Measurements from ENCODE around the gene THSD4. TPM values are rescaled to one million over a fixed set of nuclear protein-coding genes. Genes with fewer than 3 reads are reported as not detected.

Gene THSD4
- polyA plus RNA-seq, 1 experiment: 45.8 TPM

- ChIA-PET CTCF (interaction anchor here (1.0 to 4.8 kb wide), 3 partner anchors 60 to 353 kb away, joined by 3 to 75 read pairs (median 7); no protein-coding TSS in a partner anchor), POLR2A (no interaction called here)
- no peak overlapping the region for H3K4me3 ChIP-seq (ENCODE audit: low read depth, low read length)
- H3K27ac ChIP-seq (ENCODE audit: low read depth, low read length): no peak overlapping the region
- no peaks in the 10 kb centered on the region for H3K27me3 ChIP-seq (ENCODE audit: control insufficient read depth, insufficient read depth, low read length)
- H3K9me3 ChIP-seq (ENCODE audit: control insufficient read depth, insufficient read depth, low read length): no peaks in the 10 kb centered on the region; the same call in 1 of the 2 replicates
- DNase-seq (ENCODE audit: low read depth, low spot score): no peak
- TF ChIP-seq CTCF (IDR thresholded peaks at IDR 0.05; ENCODE audit: low read depth, low read length): no peak
Observed at GRCh38 chr15:71804226-71804625, 689.0 kb downstream of the THSD4 start.

GRCh38 chr15:71804695-71805470 lies 689.6 kb downstream of the THSD4 start:
- POLR2A ChIA-PET: no interaction called here
- CTCF ChIA-PET: interaction anchor here (0.7 to 4.8 kb wide), 5 partner anchors 52 to 352 kb away, joined by 3 to 75 read pairs (median 4); no protein-coding TSS in a partner anchor
- DNase-seq (ENCODE audit: low read depth, low spot score): no peak

GRCh38 chr15:71806452-71806931 lies 691.2 kb downstream of the THSD4 start:
- peaks cover 3% of the 10 kb centered on the region; the same call in 1 of the 2 replicates for H3K9me3 ChIP-seq (ENCODE audit: control insufficient read depth, insufficient read depth, low read length)
- DNase-seq (ENCODE audit: low read depth, low spot score): no peak
- H3K4me3 ChIP-seq (ENCODE audit: low read depth, low read length): no peak overlapping the region
- CTCF ChIA-PET: interaction anchor here (1.5 kb wide), 1 partner anchor 26 kb away, joined by 7 read pairs; no protein-coding TSS in a partner anchor
- H3K27ac ChIP-seq (ENCODE audit: low read depth, low read length): peak overlapping the region; percentile 31
- POLR2A ChIA-PET: no interaction called here
- no peak for TF ChIP-seq CTCF (IDR thresholded peaks at IDR 0.05; ENCODE audit: low read depth, low read length)
- H3K27me3 ChIP-seq (ENCODE audit: control insufficient read depth, insufficient read depth, low read length): no peaks in the 10 kb centered on the region

More at GRCh38 chr15:71804695-71805470, 689.6 kb downstream of the THSD4 start:
- no peak for TF ChIP-seq CTCF (IDR thresholded peaks at IDR 0.05; ENCODE audit: low read depth, low read length)
- no peak overlapping the region for H3K27ac ChIP-seq (ENCODE audit: low read depth, low read length)
- H3K9me3 ChIP-seq (ENCODE audit: control insufficient read depth, insufficient read depth, low read length): no peaks in the 10 kb centered on the region; the same call in 1 of the 2 replicates
- H3K27me3 ChIP-seq (ENCODE audit: control insufficient read depth, insufficient read depth, low read length): no peaks in the 10 kb centered on the region
- no peak overlapping the region for H3K4me3 ChIP-seq (ENCODE audit: low read depth, low read length)

DNA sequence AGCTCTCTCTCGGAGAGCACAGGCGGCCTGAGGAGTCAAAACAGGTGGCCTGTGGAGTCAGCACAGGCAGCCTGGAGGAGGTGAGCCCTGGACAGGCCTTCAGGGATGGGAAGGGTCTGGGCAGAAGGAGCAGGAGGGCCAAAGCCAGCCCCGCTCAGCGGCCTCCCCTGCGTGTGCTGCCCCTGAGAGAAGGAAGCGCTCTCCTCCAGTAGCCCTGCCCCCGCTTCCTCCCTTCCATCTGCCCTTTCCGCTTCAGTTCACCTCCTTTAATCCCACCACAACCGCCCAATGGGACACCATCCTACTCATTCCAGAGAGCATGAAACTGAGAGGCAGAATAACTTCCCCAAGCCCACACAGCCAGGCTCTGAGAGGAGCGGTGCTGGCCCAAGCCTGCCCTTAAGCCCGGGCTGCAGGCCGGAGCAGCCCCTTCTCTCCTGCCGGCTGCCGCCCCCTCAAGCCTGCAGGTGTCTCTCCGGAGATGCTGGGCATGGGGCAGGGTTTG lies 691.9 kb downstream of the THSD4 start:
- no peak overlapping the region for H3K27ac ChIP-seq (ENCODE audit: low read depth, low read length)
- peaks cover 6% of the 10 kb centered on the region; the same call in 1 of the 2 replicates for H3K9me3 ChIP-seq (ENCODE audit: control insufficient read depth, insufficient read depth, low read length)
- CTCF ChIA-PET: interaction anchor here (0.8 to 1.5 kb wide), 3 partner anchors 26 to 349 kb away, joined by 3 to 7 read pairs (median 7); no protein-coding TSS in a partner anchor
- POLR2A ChIA-PET: no interaction called here
- no peak for TF ChIP-seq CTCF (IDR thresholded peaks at IDR 0.05; ENCODE audit: low read depth, low read length)
- no peaks in the 10 kb centered on the region for H3K27me3 ChIP-seq (ENCODE audit: control insufficient read depth, insufficient read depth, low read length)
- no peak overlapping the region for H3K4me3 ChIP-seq (ENCODE audit: low read depth, low read length)
- DNase-seq (ENCODE audit: low read depth, low spot score): no peak

- no peak overlapping the region for H3K4me3 ChIP-seq (ENCODE audit: low read depth, low read length)
- ChIA-PET POLR2A (no interaction called here), CTCF (interaction anchor here (0.5 to 1.5 kb wide), 4 partner anchors 8 to 348 kb away, joined by 3 to 7 read pairs (median 5); no protein-coding TSS in a partner anchor)
- peaks cover 6% of the 10 kb centered on the region; the same call in 1 of the 2 replicates for H3K9me3 ChIP-seq (ENCODE audit: control insufficient read depth, insufficient read depth, low read length)
- H3K27ac ChIP-seq (ENCODE audit: low read depth, low read length): no peak overlapping the region
- no peak for DNase-seq (ENCODE audit: low read depth, low spot score)
- no peak for TF ChIP-seq CTCF (IDR thresholded peaks at IDR 0.05; ENCODE audit: low read depth, low read length)
- no peaks in the 10 kb centered on the region for H3K27me3 ChIP-seq (ENCODE audit: control insufficient read depth, insufficient read depth, low read length)
Observed at GRCh38 chr15:71807691-71808091, 692.4 kb downstream of the THSD4 start.

All from AG04450 (cell line).